ENCODE results near the gene ANAPC4.
"Not testable (repeated sequence)": the region's sequence is repeated elsewhere in the genome, so short reads cannot be mapped to it uniquely, and the experiment has no call there.

DNA sequence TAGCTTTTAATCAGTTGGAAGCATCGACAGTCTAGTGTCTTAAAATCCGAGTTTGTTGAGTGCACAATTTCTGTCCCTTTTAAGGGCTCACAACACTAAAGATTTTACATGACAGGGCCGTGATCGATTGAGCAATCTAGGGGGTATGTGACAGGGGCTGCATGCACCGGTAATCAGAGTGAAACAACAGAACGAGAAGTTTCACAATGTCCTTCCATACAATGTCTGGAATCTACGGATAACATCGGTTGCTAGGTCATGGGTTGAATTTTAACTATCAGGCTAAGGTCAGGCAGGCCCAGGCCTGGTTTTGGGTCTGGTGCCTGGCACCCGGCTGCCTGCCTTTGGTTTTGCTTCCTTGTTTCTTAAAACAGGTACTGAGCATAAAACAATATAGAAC lies 4.5 kb upstream of the ANAPC4 start:
- not testable (repeated sequence) for TF ChIP-seq EP300 (IDR thresholded peaks at IDR 0.05)
- TF ChIP-seq, protein P1, sequence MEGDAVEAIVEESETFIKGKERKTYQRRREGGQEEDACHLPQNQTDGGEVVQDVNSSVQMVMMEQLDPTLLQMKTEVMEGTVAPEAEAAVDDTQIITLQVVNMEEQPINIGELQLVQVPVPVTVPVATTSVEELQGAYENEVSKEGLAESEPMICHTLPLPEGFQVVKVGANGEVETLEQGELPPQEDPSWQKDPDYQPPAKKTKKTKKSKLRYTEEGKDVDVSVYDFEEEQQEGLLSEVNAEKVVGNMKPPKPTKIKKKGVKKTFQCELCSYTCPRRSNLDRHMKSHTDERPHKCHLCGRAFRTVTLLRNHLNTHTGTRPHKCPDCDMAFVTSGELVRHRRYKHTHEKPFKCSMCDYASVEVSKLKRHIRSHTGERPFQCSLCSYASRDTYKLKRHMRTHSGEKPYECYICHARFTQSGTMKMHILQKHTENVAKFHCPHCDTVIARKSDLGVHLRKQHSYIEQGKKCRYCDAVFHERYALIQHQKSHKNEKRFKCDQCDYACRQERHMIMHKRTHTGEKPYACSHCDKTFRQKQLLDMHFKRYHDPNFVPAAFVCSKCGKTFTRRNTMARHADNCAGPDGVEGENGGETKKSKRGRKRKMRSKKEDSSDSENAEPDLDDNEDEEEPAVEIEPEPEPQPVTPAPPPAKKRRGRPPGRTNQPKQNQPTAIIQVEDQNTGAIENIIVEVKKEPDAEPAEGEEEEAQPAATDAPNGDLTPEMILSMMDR (IDR thresholded peaks at IDR 0.05) = not testable (repeated sequence)

Measured in upper lobe of left lung (tissue), 4 donors.